Diencephalon (tissue), 1 donor: Measurements from ENCODE around the gene SLC22A4. TPM values are rescaled to one million over a fixed set of nuclear protein-coding genes. Genes with fewer than 3 reads are reported as not detected.

ENCODE experiments used
- small RNA-seq: library from RNA; depleted of rRNA; stranded (forward); fragments of <200 nt; gene quantifications from one replicate; pipeline ENCODE3, GENCODE V24; 2014
- total RNA-seq: library from RNA; depleted of rRNA; stranded (reverse); fragments of >200 nt; gene quantifications from one replicate; pipeline ENCODE4 v1.2.3, GENCODE V29; 2014

SLC22A4 gene
- 2.5 TPM for total RNA-seq

DNA sequence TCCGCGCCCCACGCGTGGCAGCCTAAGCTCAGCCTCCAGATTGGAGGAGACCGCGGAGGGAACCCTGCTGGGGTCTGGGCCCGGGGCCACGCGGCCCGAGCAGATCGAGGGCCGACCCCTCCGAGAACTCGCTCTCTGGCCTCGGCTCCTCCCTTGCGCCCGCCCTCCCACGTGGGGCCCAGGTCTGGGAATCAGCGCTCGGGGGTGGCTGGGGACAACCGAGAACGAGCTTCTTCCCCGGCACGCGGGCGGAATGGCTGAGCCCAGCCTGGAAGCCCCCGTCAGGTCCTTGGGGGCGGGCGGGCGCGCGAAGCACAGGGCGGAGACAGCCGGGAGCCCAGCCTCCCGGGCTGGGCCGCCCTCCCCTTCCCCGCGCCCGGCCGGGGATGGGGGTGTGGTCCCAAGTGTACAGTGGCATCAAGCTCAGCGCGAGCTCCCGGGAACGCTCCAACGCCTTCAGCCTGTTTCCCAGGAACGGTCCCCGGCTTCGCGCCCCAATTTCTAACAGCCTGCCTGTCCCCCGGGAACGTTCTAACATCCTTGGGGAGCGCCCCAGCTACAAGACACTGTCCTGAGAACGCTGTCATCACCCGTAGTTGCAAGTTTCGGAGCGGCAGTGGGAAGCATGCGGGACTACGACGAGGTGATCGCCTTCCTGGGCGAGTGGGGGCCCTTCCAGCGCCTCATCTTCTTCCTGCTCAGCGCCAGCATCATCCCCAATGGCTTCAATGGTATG is at the start of gene SLC22A4:
TSS of gene SLC22A4 (plus strand) at position 403 of the 736 bp plus-strand sequence. CDS start at position 626, 223 bp downstream.

DNA sequence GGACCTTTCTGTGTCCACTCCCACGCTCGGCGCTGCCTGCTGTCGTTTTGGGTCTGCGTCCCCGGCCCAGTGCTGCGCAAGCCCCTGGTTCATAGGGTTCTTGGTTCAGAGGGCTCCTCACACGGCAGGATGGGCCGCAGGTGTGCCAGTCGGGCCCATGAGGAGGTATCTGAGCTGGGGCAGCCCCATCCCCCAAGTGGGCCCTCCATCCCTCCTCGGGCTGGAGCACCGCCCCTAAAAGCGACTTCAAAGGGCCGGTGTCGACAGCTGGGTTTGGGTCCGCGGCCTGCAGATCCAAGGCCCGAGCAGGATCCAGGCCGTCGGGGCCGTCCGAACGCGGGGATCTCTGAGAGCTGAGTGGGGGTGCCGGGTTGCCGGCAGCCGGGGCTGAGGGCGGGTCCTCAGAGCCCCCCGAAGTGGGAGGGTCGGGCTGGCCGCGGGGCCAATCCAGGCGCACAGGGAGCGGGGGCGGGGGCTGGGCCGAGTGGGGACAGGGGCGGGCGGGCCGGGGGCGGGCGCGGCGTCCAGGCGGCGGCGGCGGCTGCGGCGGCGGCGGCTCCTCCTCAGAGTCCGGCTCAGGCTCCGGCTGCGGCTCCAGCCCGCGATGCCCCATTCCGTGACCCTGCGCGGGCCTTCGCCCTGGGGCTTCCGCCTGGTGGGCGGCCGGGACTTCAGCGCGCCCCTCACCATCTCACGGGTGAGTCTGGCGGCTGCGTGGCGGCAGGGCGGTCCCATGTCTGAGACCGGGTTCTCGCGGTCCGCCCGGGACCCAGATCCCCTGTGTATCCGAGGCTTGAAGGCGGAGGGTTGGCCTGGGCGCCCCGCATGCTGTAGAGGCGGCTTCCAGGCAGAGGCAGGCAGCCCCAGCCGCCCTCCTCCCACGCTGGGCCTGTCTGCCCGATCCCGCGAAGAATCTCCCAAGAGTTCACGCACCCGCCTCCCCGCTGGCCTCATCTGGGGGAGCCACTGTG is 36.8 kb upstream of the SLC22A4 start, which contains the start of gene PDLIM4:
TSS of gene PDLIM4 (plus strand) at position 566 of the 971 bp plus-strand sequence. CDS start at position 605, 39 bp downstream.

DNA sequence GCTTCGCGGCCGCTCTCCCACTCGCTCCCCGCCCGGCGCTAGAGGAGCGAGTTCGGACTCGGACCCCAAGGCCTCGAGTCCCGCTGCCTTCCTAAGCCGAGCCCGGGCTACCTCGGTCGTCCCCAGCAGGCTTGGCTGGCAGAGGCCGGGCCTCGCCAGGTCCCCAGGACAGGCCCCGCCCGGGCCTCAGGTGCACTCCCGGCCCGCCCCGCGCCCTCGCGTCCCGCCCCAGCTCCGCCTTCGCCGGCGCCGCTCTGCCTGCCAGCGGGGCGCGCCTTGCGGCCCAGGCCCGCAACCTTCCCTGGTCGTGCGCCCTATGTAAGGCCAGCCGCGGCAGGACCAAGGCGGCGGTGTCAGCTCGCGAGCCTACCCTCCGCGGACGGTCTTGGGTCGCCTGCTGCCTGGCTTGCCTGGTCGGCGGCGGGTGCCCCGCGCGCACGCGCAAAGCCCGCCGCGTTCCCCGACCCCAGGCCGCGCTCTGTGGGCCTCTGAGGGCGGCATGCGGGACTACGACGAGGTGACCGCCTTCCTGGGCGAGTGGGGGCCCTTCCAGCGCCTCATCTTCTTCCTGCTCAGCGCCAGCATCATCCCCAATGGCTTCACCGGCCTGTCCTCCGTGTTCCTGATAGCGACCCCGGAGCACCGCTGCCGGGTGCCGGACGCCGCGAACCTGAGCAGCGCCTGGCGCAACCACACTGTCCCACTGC is 75.4 kb downstream of the SLC22A4 start, which contains the start of gene SLC22A5:
TSS of gene SLC22A5 (plus strand) at position 237 of the 707 bp plus-strand sequence. CDS start at position 500, 263 bp downstream.

Small RNA genes within 50 kb of the gene (small RNA-seq; reads per million reads assigned to genes)
- 0.26 reads per million, percentile 9 among the genes with 10 or more reads in this experiment for gene MIR3936

Other genes starting within 250 kb of the SLC22A4 start
- not detected for gene IL3, start 233.7 kb upstream of the SLC22A4 start, total RNA-seq
- not detected for gene CSF2, start 220.6 kb upstream of the SLC22A4 start, total RNA-seq
- gene P4HA2, start 66.5 kb upstream of the SLC22A4 start, total RNA-seq, result 14.5 TPM
- gene PDLIM4, start 36.7 kb upstream of the SLC22A4 start, total RNA-seq, result 6.2 TPM
- gene SLC22A5, start 75.3 kb downstream of the SLC22A4 start, total RNA-seq, result 8.8 TPM
- 3.2 TPM for gene IRF1, start 196.4 kb downstream of the SLC22A4 start, total RNA-seq
- not detected for gene IL5, start 249.1 kb downstream of the SLC22A4 start, total RNA-seq